ENCODE measurements around the gene DMBT1.

- TF ChIP-seq CTCF (IDR thresholded peaks at IDR 0.05) (no peak), POLR2A (IDR thresholded peaks at IDR 0.05) (no peak)
These were observed 9.1 kb upstream of the DMBT1 start for GRCh38 chr10:122551450-122551849.
